ENCODE measurements around the gene RPL13A. TPM values are rescaled to one million over a fixed set of nuclear protein-coding genes. Genes with fewer than 3 reads are reported as not detected.
A peak's percentile ranks its signal among the peaks of the same experiment; 100 is the strongest.

Gene RPL13A
- 3,501 and 4,161 TPM in 2 replicates for total RNA-seq

DNA sequence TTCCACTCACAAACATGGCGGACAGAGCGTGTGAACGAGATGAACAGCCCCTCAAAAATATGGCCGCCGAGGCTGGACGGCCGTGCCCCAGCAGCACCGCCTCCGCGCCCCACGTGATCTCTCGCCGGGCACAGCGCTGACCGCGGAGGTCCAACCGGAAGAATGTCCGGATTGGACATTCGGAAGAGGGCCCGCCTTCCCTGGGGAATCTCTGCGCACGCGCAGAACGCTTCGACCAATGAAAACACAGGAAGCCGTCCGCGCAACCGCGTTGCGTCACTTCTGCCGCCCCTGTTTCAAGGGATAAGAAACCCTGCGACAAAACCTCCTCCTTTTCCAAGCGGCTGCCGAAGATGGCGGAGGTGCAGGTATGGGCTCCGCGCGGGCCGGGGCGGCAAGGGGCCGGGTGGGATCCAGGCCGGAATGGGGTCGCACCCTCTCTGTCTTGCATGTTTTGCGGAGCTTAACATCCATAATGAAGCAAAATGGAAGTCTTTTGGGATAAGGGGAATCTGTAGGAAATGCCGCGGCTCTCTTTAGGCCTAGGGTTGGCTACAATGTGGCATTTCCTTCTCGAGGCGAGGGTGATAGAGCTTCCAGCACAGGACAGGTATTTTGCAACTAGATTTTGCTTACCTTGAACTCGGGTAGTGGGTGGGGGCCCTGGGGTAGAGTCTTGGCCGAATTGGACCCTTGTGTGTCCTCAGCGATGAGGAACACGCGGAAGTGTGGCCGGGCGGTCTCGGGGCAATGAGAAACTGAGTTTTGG, at the start of gene RPL13A:
Gene RPL13A (plus strand): TSS at position 332 of the 769 bp plus-strand sequence. CDS start 22 bp downstream, at position 354.
- Histone ChIP-seq H3K36me3 (ENCODE audit: control insufficient read depth, insufficient read depth, low read length) (peaks cover 29% of the 10 kb centered on the region), H3K4me3 (ENCODE audit: low read depth, low read length) (peak within 1 kb of the TSS; percentile 87), H3K27me3 (ENCODE audit: control insufficient read depth, insufficient read depth, low read length) (no peaks in the 10 kb centered on the region)
- TF ChIP-seq, protein P1, sequence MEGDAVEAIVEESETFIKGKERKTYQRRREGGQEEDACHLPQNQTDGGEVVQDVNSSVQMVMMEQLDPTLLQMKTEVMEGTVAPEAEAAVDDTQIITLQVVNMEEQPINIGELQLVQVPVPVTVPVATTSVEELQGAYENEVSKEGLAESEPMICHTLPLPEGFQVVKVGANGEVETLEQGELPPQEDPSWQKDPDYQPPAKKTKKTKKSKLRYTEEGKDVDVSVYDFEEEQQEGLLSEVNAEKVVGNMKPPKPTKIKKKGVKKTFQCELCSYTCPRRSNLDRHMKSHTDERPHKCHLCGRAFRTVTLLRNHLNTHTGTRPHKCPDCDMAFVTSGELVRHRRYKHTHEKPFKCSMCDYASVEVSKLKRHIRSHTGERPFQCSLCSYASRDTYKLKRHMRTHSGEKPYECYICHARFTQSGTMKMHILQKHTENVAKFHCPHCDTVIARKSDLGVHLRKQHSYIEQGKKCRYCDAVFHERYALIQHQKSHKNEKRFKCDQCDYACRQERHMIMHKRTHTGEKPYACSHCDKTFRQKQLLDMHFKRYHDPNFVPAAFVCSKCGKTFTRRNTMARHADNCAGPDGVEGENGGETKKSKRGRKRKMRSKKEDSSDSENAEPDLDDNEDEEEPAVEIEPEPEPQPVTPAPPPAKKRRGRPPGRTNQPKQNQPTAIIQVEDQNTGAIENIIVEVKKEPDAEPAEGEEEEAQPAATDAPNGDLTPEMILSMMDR (IDR thresholded peaks at IDR 0.05; ENCODE audit: insufficient read depth, low read length, severe bottlenecking), result no peak
- DNase-seq (ENCODE audit: low read depth) (peak; percentile 97), FAIRE-seq (no peak)

DNA sequence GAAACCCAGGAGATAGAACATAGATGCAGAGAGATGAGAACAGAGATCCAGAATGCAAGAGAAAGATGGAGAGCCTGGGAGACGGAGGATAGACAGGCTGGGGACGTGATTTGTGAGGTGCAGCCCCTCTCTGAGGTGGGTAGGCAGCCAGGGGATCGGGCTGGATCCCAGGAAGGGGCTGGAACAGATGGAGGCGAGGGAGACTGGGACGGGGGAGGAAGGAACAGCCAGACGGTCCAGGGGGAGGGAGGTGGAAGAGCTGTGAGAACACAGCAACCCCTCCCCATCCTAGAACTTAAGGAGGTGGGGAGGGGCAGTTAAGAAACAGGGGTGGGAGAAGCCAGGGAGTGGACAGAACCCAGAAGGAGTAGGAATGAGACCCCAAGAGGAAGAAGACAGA, 49.1 kb upstream of the RPL13A start:
- Histone ChIP-seq H3K4me3 (ENCODE audit: low read depth, low read length) (no peak overlapping the region), H3K36me3 (ENCODE audit: control insufficient read depth, insufficient read depth, low read length) (no peaks in the 10 kb centered on the region), H3K27me3 (ENCODE audit: control insufficient read depth, insufficient read depth, low read length) (peaks cover 53% of the 10 kb centered on the region)
- FAIRE-seq, result no peak
- TF ChIP-seq, protein P1 (IDR thresholded peaks at IDR 0.05; ENCODE audit: insufficient read depth, low read length, severe bottlenecking), result no peak
- no peak for DNase-seq (ENCODE audit: low read depth)

DNA sequence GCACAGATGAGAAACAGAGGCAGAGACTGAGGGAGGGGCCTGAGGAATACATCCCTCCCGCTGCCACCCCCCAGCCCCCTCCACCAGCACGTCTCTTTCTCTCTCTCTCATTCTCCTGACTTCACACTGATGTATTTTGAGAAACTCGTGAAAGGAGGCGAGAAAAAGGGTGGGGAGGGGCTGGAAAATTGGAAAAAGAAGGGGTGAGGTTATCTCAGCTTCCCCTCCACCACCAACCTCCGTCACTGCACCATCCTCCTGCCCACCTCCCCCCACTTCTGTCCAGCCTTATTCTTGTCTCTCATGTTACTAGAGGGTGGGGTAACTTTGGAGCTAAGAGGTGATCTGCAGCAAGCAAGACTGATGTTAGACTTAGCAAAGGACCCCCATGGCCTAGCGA, 47.6 kb upstream of the RPL13A start:
- peaks cover 50% of the 10 kb centered on the region for H3K27me3 ChIP-seq (ENCODE audit: control insufficient read depth, insufficient read depth, low read length)
- TF ChIP-seq, protein P1 (IDR thresholded peaks at IDR 0.05; ENCODE audit: insufficient read depth, low read length, severe bottlenecking), result no peak
- no peaks in the 10 kb centered on the region for H3K36me3 ChIP-seq (ENCODE audit: control insufficient read depth, insufficient read depth, low read length)
- DNase-seq (ENCODE audit: low read depth) (no peak), FAIRE-seq (no peak)
- no peak overlapping the region for H3K4me3 ChIP-seq (ENCODE audit: low read depth, low read length)

DNA sequence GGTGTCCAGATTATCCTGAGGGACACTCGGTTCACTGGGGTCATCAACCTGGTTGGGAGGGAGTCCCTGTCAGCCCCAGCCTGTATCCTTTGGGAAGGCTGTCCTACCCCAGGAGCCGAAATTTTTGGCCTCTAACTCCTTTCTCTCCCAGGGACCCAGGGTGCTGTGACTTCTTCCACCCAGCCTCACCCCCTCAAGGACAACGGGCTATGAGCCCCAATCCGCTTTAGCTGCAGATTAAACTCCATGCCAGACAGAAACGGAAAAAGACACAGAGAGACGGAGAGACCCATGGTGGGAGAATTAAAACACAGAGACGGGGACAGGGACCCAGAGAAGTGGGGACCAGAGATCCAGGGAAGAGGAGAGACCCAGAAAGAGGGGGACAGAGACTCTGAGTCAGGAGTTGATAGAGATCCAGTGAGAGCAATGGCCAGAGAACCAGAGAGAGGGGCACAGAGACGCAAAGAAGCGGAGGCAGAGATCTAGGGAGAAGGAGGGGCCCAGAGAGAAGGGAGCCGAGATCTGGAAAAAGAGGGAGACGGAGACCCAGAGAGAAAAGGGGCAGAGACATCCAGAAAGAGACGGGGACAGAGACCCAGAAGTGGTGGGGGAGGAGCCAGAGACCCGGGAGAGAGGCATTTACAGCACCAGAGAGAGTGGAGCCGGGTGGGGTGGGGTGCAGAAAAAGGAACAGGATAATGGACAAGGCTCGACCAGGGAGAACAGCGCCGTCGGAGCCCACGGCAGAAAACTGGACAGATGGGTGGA, 46.8 kb upstream of the RPL13A start:
- H3K4me3 ChIP-seq (ENCODE audit: low read depth, low read length), result no peak overlapping the region
- no peak for FAIRE-seq

DNA sequence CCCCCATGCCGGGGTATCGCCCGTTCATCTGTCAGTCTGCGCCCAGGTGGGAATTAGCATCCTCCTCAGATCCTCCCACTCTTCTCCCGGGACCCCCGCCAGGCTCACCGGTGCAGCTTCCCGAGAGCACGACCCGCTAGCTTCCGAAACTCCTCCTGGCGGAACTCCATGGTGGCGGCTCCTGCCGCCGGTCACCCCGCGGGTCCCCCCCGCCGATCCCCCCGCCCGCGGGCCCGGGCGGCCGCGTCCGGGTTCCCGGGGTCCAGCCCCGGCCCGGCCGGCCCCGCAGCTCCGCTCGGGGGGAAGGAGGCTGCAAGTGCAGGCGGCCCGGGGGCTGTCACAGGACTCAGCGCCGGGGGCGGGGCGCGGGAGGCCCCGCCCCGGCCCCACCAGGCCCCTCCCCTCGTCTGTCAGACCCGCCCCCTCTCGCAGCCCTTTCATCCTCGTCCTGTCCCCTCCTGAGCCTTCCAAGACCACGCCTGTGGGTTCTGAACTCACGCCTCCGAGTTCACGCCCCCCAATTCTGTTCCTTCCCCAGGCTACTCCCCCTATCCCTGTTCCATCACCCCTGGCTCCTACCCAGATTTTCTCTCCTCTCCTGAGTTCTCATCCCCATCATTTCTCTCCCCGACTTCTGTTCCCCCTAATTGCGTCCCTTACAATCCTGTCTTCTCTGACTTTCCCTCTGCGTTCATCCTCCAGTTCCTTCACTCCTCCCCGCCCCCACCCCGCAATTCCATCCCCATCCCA, 46.0 kb upstream of the RPL13A start, which contains the start of gene SLC17A7:
Gene SLC17A7 (minus strand): TSS at position 318 of the 750 bp plus-strand sequence. CDS start 148 bp downstream, at position 170.
- Histone ChIP-seq H3K4me3 (ENCODE audit: low read depth, low read length) (no peak within 1 kb of the TSS), H3K27me3 (ENCODE audit: control insufficient read depth, insufficient read depth, low read length) (peaks cover 43% of the 10 kb centered on the region), H3K36me3 (ENCODE audit: control insufficient read depth, insufficient read depth, low read length) (peaks cover under 1% of the 10 kb centered on the region)
- no peak for FAIRE-seq
- TF ChIP-seq, protein P1 (IDR thresholded peaks at IDR 0.05; ENCODE audit: insufficient read depth, low read length, severe bottlenecking), result no peak
- no peak for DNase-seq (ENCODE audit: low read depth)

More for the DNA sequence above, 46.8 kb upstream of the RPL13A start:
- H3K27me3 ChIP-seq (ENCODE audit: control insufficient read depth, insufficient read depth, low read length), result peaks cover 48% of the 10 kb centered on the region
- TF ChIP-seq, protein P1 (IDR thresholded peaks at IDR 0.05; ENCODE audit: insufficient read depth, low read length, severe bottlenecking), result no peak
- no peaks in the 10 kb centered on the region for H3K36me3 ChIP-seq (ENCODE audit: control insufficient read depth, insufficient read depth, low read length)
- no peak for DNase-seq (ENCODE audit: low read depth)

Data from bronchial epithelial cell (primary cell).